T-helper 1 cell (primary cell): ENCODE data around the gene HSPA6.
"Not testable (repeated sequence)": the region's sequence is repeated elsewhere in the genome, so short reads cannot be mapped to it uniquely, and the experiment has no call there.

ENCODE experiments used
- DNase-seq, 5 donors: peaks; one replicate each; pipeline ENCODE4 v3.0.0-alpha.2; 2012 to 2020

The HSPA6 gene

DNA sequence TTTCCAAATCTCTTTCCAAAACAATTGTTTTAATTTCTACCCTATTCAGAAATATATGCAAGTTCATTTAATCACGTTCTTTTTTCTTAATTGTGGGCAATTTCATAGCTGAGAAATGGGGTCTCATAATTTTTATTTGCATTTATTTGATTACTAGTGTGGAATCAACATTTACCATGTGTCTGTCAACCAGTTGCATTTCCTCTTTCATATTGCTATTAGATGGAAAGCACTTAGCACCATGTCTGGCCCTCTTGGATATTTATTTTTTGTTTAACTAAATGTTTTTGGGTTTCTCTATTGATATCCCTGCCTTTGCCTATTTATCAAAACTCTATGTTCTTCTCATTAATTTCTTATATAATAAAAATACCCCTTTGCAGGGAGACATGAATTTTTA lies 39.2 kb downstream of the HSPA6 start:
- DNase-seq = not testable (repeated sequence)

GRCh38 chr1:161566602-161566960 lies 42.2 kb downstream of the HSPA6 start:
- not testable (repeated sequence) for DNase-seq

DNA sequence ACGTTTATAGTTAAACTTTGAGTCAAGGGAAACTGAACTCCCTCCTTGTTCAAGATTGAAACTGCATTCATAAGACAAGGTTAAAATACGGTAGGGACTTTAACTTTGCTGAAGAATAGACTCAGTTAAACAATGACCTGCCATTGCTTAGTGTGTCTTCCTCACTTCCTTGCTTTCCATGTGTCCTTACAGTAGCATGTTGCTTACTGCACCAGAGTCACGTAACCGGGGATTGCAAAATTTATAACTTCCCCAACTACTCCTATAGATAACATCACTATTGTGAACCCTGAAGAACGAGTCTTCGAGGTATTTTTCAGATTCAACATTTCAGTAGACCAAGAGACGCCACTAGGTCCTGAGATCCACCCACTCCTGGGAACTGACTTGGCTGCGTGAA lies 47.4 kb downstream of the HSPA6 start:
- DNase-seq = not testable (repeated sequence)
